Loucy (cell line): ENCODE data around the gene ERF.

Experiments used
- H2AFZ ChIP-seq: fragments of 200-600 bp; sonication (generic); 2 replicates; pipeline ENCODE4 v1.6.0; 2016; ENCODE audit warnings: antibody characterized with exemption, mild to moderate bottlenecking, low read length, moderate library complexity
- H3F3A ChIP-seq: fragments of 200-600 bp; 2 replicates; pipeline ENCODE4 v1.6.0; 2016; ENCODE audit warnings: antibody characterized with exemption, low read depth, mild to moderate bottlenecking
- H3K27me3 ChIP-seq: fragments of 200-600 bp; sonication (generic); 2 replicates; pipeline ENCODE4 v1.6.1; 2014; ENCODE audit warnings: low read length, mild to moderate bottlenecking; ENCODE audit not compliant: insufficient read depth, poor library complexity, severe bottlenecking
- H3K36me3 ChIP-seq: fragments of 200-600 bp; sonication (generic); 2 replicates; pipeline ENCODE4 v1.6.1; 2016; ENCODE audit warnings: low read length; ENCODE audit not compliant: insufficient read depth
- H3K4me1 ChIP-seq: fragments of 200-600 bp; sonication (generic); 2 replicates; pipeline ENCODE4 v1.5.1; 2014; ENCODE audit warnings: low read length, mild to moderate bottlenecking; ENCODE audit not compliant: insufficient read depth, poor library complexity, severe bottlenecking
- H3K4me2 ChIP-seq: fragments of 200-600 bp; sonication (generic); 2 replicates; pipeline ENCODE4 v1.6.0; 2014; ENCODE audit warnings: antibody characterized with exemption, low read length, low read depth, mild to moderate bottlenecking; ENCODE audit not compliant: poor library complexity, severe bottlenecking
- H3K4me3 ChIP-seq: fragments of 200-600 bp; sonication (generic); 2 replicates; pipeline ENCODE4 v1.5.1; 2014; ENCODE audit warnings: low read length, mild to moderate bottlenecking, mixed read lengths; ENCODE audit not compliant: poor library complexity, severe bottlenecking
- H3K79me2 ChIP-seq: fragments of 200-600 bp; sonication (generic); 2 replicates; pipeline ENCODE4 v1.6.1; 2014; ENCODE audit warnings: low read length; ENCODE audit not compliant: insufficient read depth
- H3K9ac ChIP-seq: fragments of 200-600 bp; sonication (generic); 2 replicates; pipeline ENCODE4 v1.6.0; 2014; ENCODE audit warnings: mild to moderate bottlenecking, low read depth, low read length, moderate library complexity; ENCODE audit not compliant: poor library complexity, severe bottlenecking
- H3K9me2 ChIP-seq: fragments of 200-600 bp; sonication (generic); replicated peaks from 2 replicates; pipeline ENCODE4 v1.6.1; 2016; ENCODE audit warnings: low read depth, low read length, mixed read lengths
- H3K9me3 ChIP-seq: fragments of 200-600 bp; sonication (generic); 2 replicates; pipeline ENCODE4 v1.6.1; 2014; ENCODE audit warnings: mild to moderate bottlenecking, antibody characterized with exemption, low read length, low read depth; ENCODE audit not compliant: insufficient read depth
- H4K20me1 ChIP-seq: fragments of 200-600 bp; sonication (generic); 2 replicates; pipeline ENCODE4 v1.6.0; 2014; ENCODE audit warnings: antibody characterized with exemption, low read length, mild to moderate bottlenecking; ENCODE audit not compliant: insufficient read depth, poor library complexity, severe bottlenecking
- CTCF ChIP-seq: fragments of 200-600 bp; sonication (generic); conservative IDR thresholded peaks from 2 replicates; pipeline ENCODE4 v1.5.1; 2014; ENCODE audit warnings: mild to moderate bottlenecking, antibody characterized with exemption, low read length
- EZH2phosphoT487 ChIP-seq: fragments of 200-600 bp; IDR thresholded peaks from 2 replicates; pipeline ENCODE4 v1.6.1; 2018; ENCODE audit warnings: antibody characterized with exemption, mild to moderate bottlenecking, moderate library complexity, borderline replicate concordance

The ERF gene

GRCh38 chr19:42269478-42270345, 14.8 kb upstream of the ERF start:
- H3K4me3 ChIP-seq = peak overlapping the region; percentile 83
- TF ChIP-seq CTCF (no peak), EZH2phosphoT487 (no peak)
- no peak overlapping the region for H2AFZ ChIP-seq
- H3K79me2 ChIP-seq = peaks cover 33% of the 10 kb centered on the region
- H3K9me3 ChIP-seq = no peaks in the 10 kb centered on the region
- no peaks in the 10 kb centered on the region for H4K20me1 ChIP-seq
- no peaks in the 10 kb centered on the region for H3K9me2 ChIP-seq
- peaks cover 21% of the 10 kb centered on the region for H3K4me1 ChIP-seq
- H3K4me2 ChIP-seq = peak overlapping the region; percentile 100
- H3K27me3 ChIP-seq = no peaks in the 10 kb centered on the region
- H3K9ac ChIP-seq = peak overlapping the region; percentile 89
- no peaks in the 10 kb centered on the region for H3F3A ChIP-seq
- 0 out of 2 replicates have a peak, but pooled peaks cover 3% of the 10 kb centered on the region for H3K36me3 ChIP-seq

GRCh38 chr19:42268704-42269477, 14.0 kb upstream of the ERF start, which contains the start of gene CIC:
CIC (plus strand) TSS chr19:42269252; CDS start chr19:42271784, 2,532 bp downstream.
- H3K36me3 ChIP-seq = no peaks in the 10 kb centered on the region
- peak within 1 kb of the TSS; percentile 89 for H3K9ac ChIP-seq
- H2AFZ ChIP-seq = peak within 1 kb of the TSS; percentile 96
- H3K4me2 ChIP-seq = peak within 1 kb of the TSS; percentile 100
- H3K27me3 ChIP-seq = no peaks in the 10 kb centered on the region
- no peaks in the 10 kb centered on the region for H4K20me1 ChIP-seq
- TF ChIP-seq EZH2phosphoT487 (no peak), CTCF (no peak)
- peaks cover 21% of the 10 kb centered on the region for H3K4me1 ChIP-seq
- no peaks in the 10 kb centered on the region for H3F3A ChIP-seq
- H3K4me3 ChIP-seq = peak within 1 kb of the TSS; percentile 83
- no peaks in the 10 kb centered on the region for H3K9me3 ChIP-seq
- peaks cover 33% of the 10 kb centered on the region for H3K79me2 ChIP-seq
- H3K9me2 ChIP-seq = no peaks in the 10 kb centered on the region

- H3K4me1 ChIP-seq = peaks cover 21% of the 10 kb centered on the region
- H3K9me3 ChIP-seq = no peaks in the 10 kb centered on the region
- H3K9me2 ChIP-seq = no peaks in the 10 kb centered on the region
- peak overlapping the region; percentile 96 for H2AFZ ChIP-seq
- H3K79me2 ChIP-seq = peaks cover 33% of the 10 kb centered on the region
- H3F3A ChIP-seq = no peaks in the 10 kb centered on the region
- peak overlapping the region; percentile 83 for H3K4me3 ChIP-seq
- peak overlapping the region; percentile 89 for H3K9ac ChIP-seq
- no peaks in the 10 kb centered on the region for H3K36me3 ChIP-seq
- no peaks in the 10 kb centered on the region for H4K20me1 ChIP-seq
- H3K27me3 ChIP-seq = no peaks in the 10 kb centered on the region
- TF ChIP-seq EZH2phosphoT487 (no peak), CTCF (no peak)
- peak overlapping the region; percentile 80 for H3K4me2 ChIP-seq
Observed at GRCh38 chr19:42268142-42268703, 13.3 kb upstream of the ERF start.
